Measurements from ENCODE around the gene HSPB7. TPM values are rescaled to one million over a fixed set of nuclear protein-coding genes. Genes with fewer than 3 reads are reported as not detected.

Gene HSPB7
- total and polyA plus RNA-seq, 2 experiments from 2014 or later: 0.13 TPM; not detected in 1

DNA sequence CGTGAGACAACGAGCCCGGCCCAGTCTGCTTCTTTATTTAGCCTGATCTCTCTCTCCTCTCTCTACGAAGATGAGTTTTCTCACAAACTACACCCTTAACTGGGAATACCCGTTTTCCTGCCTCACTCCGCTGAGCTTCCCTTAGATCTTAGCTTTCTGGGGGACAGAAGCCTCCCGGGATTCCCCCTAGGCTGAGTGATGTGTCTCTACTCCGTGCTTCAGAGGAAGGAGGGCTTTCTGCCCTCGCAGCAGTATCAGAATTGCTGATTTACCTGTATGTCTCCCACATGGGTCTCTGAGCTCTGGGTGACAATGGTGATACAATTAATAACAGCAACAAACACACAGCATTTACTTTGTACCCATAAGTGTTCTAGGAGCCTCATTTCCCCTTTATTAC lies 43.0 kb downstream of the HSPB7 start:
- H3K27ac Mint-ChIP-seq: no peak overlapping the region; the same call in 1 of the 2 replicates
- H2AFZ ChIP-seq: peak overlapping the region; percentile 70; the same call in 1 of the 2 replicates
- peak overlapping the region; percentile 91 for H3K4me3 Mint-ChIP-seq
- H3K27me3 Mint-ChIP-seq (ENCODE audit: insufficient read depth, low read depth, poor library complexity): peaks cover 3% of the 10 kb centered on the region
- no peaks in the 10 kb centered on the region for H3K27me3 ChIP-seq (ENCODE audit: insufficient read depth)
- peaks cover 8% of the 10 kb centered on the region for H3K4me1 ChIP-seq (ENCODE audit: insufficient read depth)
- H3F3A ChIP-seq (replicated peaks; ENCODE audit: low read depth): peaks cover 6% of the 10 kb centered on the region; the same call in 1 of the 2 replicates
- H4K20me1 ChIP-seq (replicated peaks; ENCODE audit: insufficient read depth): no peaks in the 10 kb centered on the region
- H3K36me3 ChIP-seq (ENCODE audit: insufficient read depth): no peaks in the 10 kb centered on the region
- peaks cover 13% of the 10 kb centered on the region for H3K9me3 Mint-ChIP-seq
- peak overlapping the region; percentile 73 for H3K4me3 ChIP-seq
- no peak overlapping the region for H3K27ac ChIP-seq (ENCODE audit: low read depth)
- DNase-seq (ENCODE audit: low spot score) (no peak), ATAC-seq (no peak; the same call in 2 of the 3 replicates)
- peaks cover 22% of the 10 kb centered on the region for H3K36me3 Mint-ChIP-seq (ENCODE audit: low read depth)
- peaks cover 23% of the 10 kb centered on the region for H3K79me2 ChIP-seq (replicated peaks; ENCODE audit: insufficient read depth)
- H3K9me2 ChIP-seq (ENCODE audit: insufficient read depth): no peaks in the 10 kb centered on the region
- peaks cover 13% of the 10 kb centered on the region for H3K4me1 Mint-ChIP-seq
- TF ChIP-seq POLR2AphosphoS5 (IDR thresholded peaks at IDR 0.05; ENCODE audit: low read depth) (no peak), EZH2 (IDR thresholded peaks at IDR 0.05; ENCODE audit: low read depth, unreplicated experiment) (no peak), JUNB (IDR thresholded peaks at IDR 0.05; ENCODE audit: unreplicated experiment) (no peak), STAT1 (IDR thresholded peaks at IDR 0.05; ENCODE audit: unreplicated experiment) (no peak), EZH2phosphoT487 (IDR thresholded peaks at IDR 0.05; ENCODE audit: unreplicated experiment) (no peak), CREB1 (CRISPR knock-in tag; IDR thresholded peaks at IDR 0.05; ENCODE audit: low read depth) (no peak), ZNF331 (CRISPR knock-in tag; IDR thresholded peaks at IDR 0.05; ENCODE audit: low read depth) (no peak), ZNF114 (CRISPR knock-in tag; IDR thresholded peaks at IDR 0.05) (no peak), NANOG (IDR thresholded peaks at IDR 0.05; ENCODE audit: borderline replicate concordance) (no peak)
- TF ChIP-seq, protein P1, sequence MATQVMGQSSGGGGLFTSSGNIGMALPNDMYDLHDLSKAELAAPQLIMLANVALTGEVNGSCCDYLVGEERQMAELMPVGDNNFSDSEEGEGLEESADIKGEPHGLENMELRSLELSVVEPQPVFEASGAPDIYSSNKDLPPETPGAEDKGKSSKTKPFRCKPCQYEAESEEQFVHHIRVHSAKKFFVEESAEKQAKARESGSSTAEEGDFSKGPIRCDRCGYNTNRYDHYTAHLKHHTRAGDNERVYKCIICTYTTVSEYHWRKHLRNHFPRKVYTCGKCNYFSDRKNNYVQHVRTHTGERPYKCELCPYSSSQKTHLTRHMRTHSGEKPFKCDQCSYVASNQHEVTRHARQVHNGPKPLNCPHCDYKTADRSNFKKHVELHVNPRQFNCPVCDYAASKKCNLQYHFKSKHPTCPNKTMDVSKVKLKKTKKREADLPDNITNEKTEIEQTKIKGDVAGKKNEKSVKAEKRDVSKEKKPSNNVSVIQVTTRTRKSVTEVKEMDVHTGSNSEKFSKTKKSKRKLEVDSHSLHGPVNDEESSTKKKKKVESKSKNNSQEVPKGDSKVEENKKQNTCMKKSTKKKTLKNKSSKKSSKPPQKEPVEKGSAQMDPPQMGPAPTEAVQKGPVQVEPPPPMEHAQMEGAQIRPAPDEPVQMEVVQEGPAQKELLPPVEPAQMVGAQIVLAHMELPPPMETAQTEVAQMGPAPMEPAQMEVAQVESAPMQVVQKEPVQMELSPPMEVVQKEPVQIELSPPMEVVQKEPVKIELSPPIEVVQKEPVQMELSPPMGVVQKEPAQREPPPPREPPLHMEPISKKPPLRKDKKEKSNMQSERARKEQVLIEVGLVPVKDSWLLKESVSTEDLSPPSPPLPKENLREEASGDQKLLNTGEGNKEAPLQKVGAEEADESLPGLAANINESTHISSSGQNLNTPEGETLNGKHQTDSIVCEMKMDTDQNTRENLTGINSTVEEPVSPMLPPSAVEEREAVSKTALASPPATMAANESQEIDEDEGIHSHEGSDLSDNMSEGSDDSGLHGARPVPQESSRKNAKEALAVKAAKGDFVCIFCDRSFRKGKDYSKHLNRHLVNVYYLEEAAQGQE (IDR thresholded peaks at IDR 0.05; ENCODE audit: unreplicated experiment): no peak
- TF ChIP-seq, protein P2, sequence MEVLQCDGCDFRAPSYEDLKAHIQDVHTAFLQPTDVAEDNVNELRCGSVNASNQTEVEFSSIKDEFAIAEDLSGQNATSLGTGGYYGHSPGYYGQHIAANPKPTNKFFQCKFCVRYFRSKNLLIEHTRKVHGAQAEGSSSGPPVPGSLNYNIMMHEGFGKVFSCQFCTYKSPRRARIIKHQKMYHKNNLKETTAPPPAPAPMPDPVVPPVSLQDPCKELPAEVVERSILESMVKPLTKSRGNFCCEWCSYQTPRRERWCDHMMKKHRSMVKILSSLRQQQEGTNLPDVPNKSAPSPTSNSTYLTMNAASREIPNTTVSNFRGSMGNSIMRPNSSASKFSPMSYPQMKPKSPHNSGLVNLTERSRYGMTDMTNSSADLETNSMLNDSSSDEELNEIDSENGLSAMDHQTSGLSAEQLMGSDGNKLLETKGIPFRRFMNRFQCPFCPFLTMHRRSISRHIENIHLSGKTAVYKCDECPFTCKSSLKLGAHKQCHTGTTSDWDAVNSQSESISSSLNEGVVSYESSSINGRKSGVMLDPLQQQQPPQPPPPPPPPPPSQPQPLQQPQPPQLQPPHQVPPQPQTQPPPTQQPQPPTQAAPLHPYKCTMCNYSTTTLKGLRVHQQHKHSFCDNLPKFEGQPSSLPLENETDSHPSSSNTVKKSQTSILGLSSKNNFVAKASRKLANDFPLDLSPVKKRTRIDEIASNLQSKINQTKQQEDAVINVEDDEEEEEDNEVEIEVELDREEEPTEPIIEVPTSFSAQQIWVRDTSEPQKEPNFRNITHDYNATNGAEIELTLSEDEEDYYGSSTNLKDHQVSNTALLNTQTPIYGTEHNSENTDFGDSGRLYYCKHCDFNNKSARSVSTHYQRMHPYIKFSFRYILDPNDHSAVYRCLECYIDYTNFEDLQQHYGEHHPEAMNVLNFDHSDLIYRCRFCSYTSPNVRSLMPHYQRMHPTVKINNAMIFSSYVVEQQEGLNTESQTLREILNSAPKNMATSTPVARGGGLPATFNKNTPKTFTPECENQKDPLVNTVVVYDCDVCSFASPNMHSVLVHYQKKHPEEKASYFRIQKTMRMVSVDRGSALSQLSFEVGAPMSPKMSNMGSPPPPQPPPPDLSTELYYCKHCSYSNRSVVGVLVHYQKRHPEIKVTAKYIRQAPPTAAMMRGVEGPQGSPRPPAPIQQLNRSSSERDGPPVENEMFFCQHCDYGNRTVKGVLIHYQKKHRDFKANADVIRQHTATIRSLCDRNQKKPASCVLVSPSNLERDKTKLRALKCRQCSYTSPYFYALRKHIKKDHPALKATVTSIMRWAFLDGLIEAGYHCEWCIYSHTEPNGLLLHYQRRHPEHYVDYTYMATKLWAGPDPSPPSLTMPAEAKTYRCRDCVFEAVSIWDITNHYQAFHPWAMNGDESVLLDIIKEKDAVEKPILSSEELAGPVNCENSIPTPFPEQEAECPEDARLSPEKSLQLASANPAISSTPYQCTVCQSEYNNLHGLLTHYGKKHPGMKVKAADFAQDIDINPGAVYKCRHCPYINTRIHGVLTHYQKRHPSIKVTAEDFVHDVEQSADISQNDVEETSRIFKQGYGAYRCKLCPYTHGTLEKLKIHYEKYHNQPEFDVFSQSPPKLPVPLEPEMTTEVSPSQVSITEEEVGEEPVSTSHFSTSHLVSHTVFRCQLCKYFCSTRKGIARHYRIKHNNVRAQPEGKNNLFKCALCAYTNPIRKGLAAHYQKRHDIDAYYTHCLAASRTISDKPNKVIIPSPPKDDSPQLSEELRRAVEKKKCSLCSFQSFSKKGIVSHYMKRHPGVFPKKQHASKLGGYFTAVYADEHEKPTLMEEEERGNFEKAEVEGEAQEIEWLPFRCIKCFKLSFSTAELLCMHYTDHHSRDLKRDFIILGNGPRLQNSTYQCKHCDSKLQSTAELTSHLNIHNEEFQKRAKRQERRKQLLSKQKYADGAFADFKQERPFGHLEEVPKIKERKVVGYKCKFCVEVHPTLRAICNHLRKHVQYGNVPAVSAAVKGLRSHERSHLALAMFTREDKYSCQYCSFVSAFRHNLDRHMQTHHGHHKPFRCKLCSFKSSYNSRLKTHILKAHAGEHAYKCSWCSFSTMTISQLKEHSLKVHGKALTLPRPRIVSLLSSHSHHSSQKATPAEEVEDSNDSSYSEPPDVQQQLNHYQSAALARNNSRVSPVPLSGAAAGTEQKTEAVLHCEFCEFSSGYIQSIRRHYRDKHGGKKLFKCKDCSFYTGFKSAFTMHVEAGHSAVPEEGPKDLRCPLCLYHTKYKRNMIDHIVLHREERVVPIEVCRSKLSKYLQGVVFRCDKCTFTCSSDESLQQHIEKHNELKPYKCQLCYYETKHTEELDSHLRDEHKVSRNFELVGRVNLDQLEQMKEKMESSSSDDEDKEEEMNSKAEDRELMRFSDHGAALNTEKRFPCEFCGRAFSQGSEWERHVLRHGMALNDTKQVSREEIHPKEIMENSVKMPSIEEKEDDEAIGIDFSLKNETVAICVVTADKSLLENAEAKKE (CRISPR knock-in tag; IDR thresholded peaks at IDR 0.05): no peak
- TF ChIP-seq, protein P3, sequence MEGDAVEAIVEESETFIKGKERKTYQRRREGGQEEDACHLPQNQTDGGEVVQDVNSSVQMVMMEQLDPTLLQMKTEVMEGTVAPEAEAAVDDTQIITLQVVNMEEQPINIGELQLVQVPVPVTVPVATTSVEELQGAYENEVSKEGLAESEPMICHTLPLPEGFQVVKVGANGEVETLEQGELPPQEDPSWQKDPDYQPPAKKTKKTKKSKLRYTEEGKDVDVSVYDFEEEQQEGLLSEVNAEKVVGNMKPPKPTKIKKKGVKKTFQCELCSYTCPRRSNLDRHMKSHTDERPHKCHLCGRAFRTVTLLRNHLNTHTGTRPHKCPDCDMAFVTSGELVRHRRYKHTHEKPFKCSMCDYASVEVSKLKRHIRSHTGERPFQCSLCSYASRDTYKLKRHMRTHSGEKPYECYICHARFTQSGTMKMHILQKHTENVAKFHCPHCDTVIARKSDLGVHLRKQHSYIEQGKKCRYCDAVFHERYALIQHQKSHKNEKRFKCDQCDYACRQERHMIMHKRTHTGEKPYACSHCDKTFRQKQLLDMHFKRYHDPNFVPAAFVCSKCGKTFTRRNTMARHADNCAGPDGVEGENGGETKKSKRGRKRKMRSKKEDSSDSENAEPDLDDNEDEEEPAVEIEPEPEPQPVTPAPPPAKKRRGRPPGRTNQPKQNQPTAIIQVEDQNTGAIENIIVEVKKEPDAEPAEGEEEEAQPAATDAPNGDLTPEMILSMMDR (conservative IDR thresholded peaks at IDR 0.05; ENCODE audit: low read depth in 2 of 2): no peak
- TF ChIP-seq, protein P4, sequence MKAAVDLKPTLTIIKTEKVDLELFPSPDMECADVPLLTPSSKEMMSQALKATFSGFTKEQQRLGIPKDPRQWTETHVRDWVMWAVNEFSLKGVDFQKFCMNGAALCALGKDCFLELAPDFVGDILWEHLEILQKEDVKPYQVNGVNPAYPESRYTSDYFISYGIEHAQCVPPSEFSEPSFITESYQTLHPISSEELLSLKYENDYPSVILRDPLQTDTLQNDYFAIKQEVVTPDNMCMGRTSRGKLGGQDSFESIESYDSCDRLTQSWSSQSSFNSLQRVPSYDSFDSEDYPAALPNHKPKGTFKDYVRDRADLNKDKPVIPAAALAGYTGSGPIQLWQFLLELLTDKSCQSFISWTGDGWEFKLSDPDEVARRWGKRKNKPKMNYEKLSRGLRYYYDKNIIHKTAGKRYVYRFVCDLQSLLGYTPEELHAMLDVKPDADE (IDR thresholded peaks at IDR 0.05): no peak
- H3K4me2 ChIP-seq: peak overlapping the region; percentile 89
